Measurements from ENCODE around the gene CDH11. TPM values are rescaled to one million over a fixed set of nuclear protein-coding genes. Genes with fewer than 3 reads are reported as not detected.

Gene CDH11
- total RNA-seq, 1 experiment from 2014 or later: 5.4 TPM

DNA sequence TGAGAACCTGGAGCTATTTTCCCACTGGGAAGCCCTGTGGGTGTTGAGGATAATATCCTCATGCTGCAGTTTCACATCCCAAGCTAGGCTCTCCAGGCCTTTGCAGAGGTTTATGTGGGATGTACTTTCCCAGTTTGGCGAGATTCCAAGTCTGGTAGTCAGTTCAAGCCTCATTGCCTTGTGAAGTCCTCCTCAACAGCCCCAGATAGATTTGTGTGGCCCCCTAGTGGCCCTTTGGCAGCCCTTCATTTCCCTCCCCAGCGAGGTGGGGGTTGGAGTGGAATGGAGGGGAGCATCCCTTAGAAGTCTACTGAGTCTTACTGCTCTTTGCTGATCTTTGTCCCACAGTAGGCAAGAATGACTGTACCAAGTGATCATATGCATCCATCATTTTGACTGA lies 137.9 kb downstream of the CDH11 start:
- H3K79me2 ChIP-seq (ENCODE audit: insufficient read depth, low read length): no peaks in the 10 kb centered on the region
- no peak overlapping the region for H2BK15ac ChIP-seq (ENCODE audit: low read depth, low read length)
- no peaks in the 10 kb centered on the region for H4K20me1 ChIP-seq (ENCODE audit: control insufficient read depth, insufficient read depth, insufficient read length)
- Mint-ChIP-seq H3K36me3 (ENCODE audit: insufficient read depth in 1 of 3, low read depth in 3 of 3) (peaks cover 0 to 2% (median 0%) of the 10 kb centered on the region in 3 experiments; a peak in 1 of 7 replicates), H3K27ac (no peak overlapping the region), H3K9me3 (no peaks in the 10 kb centered on the region), H3K27me3 (ENCODE audit: low read depth) (no peaks in the 10 kb centered on the region), H3K4me1 (peaks cover 0 to 4% of the 10 kb centered on the region in 2 experiments; a peak in 3 of 4 replicates), H3K4me3 (no peak overlapping the region)
- no peak overlapping the region for H2AFZ ChIP-seq (ENCODE audit: low read length)
- peak; percentile 77 for DNase-seq
- no peak overlapping the region for H2BK12ac ChIP-seq (ENCODE audit: insufficient read length, low read depth, low read length)
- H4K5ac ChIP-seq (ENCODE audit: insufficient read length, low read depth, low read length): no peak overlapping the region
- no peak overlapping the region for H3K4me2 ChIP-seq (ENCODE audit: insufficient read depth, insufficient read length, low read length)
- no peak overlapping the region for H4K91ac ChIP-seq (ENCODE audit: insufficient read length, low read depth, low read length)
- no peak overlapping the region for H2BK120ac ChIP-seq (ENCODE audit: low read depth, low read length, poor library complexity, severe bottlenecking)
- no CpG with 5 or more reads among the region's 2 CpGs for WGBS (ENCODE audit: extremely low coverage, insufficient read length, low lambda C conversion rate)
- H3K9me3 ChIP-seq (ENCODE audit: control insufficient read depth, low read depth, low read length): no peaks in the 10 kb centered on the region
- H3K9ac ChIP-seq (ENCODE audit: extremely low read depth, insufficient read length, low read length): no peak overlapping the region
- H3K56ac ChIP-seq (ENCODE audit: insufficient read length, low read depth, low read length): no peak overlapping the region
- H3K27me3 ChIP-seq (ENCODE audit: insufficient read depth, low read length): no peaks in the 10 kb centered on the region
- H3K27ac ChIP-seq (ENCODE audit: insufficient read length, low read depth, low read length): no peak overlapping the region
- H4K8ac ChIP-seq (replicated peaks; ENCODE audit: insufficient read length, low read depth, low read length): no peak overlapping the region
- no peak overlapping the region for H2BK20ac ChIP-seq (ENCODE audit: low read depth, low read length, poor library complexity, severe bottlenecking)
- H2AK5ac ChIP-seq (ENCODE audit: insufficient read length, low read length): no peak overlapping the region
- H2BK5ac ChIP-seq (ENCODE audit: insufficient read length, low read length): no peak overlapping the region
- no peak overlapping the region for H3K23ac ChIP-seq (ENCODE audit: insufficient read length, low read depth, low read length)
- H3K79me1 ChIP-seq (ENCODE audit: insufficient read depth, low read depth, low read length, poor library complexity, severe bottlenecking): no peaks in the 10 kb centered on the region
- no peaks in the 10 kb centered on the region for H3K23me2 ChIP-seq (ENCODE audit: insufficient read length, low read depth, low read length, poor library complexity, severe bottlenecking)
- H3K4ac ChIP-seq (ENCODE audit: low read depth, low read length): no peak overlapping the region
- H3K14ac ChIP-seq (ENCODE audit: insufficient read depth, low read length): no peak overlapping the region
- H3K4me1 ChIP-seq (ENCODE audit: insufficient read depth, low read length): no peaks in the 10 kb centered on the region
- H3T11ph ChIP-seq (ENCODE audit: low read length): no peak overlapping the region
- no peak overlapping the region for H3K18ac ChIP-seq (ENCODE audit: insufficient read length, low read depth, low read length)
- peak; percentile 85 for TF ChIP-seq CTCF (conservative IDR thresholded peaks at IDR 0.05)
